ENCODE measurements around the gene WWOX. TPM values are rescaled to one million over a fixed set of nuclear protein-coding genes. Genes with fewer than 3 reads are reported as not detected.

Gene WWOX
- total and polyA plus RNA-seq, 2 donors (not counting 1 experiment from before 2014, with no cell fraction given), result 10.5 to 42.3 TPM

DNA sequence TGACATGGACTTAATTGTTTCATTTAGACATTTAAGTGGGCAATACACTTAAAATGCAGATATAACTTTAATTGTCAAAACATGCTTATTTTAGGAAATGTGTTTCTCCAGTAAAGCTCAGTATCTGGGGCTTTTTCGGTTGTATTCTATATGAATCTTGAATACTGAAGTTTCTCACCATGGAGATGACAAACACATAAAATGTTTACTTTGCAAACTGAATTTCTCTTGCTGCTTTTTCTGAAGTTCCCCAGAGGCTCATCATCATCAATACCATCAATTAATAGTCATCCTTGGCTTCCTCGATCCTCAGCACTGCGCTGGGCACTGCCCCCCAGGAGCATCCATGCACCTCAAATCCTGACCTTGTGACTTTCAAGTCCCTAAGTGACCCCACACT is 227.3 kb downstream of the WWOX start:
- Histone ChIP-seq H3K27ac (ENCODE audit: low read length in 2 of 2) (no peak overlapping the region), H2AFZ (ENCODE audit: insufficient read depth, low read depth, low read length, poor library complexity, severe bottlenecking) (no peak overlapping the region), H3K36me3 (replicated peaks in 1 of 2; ENCODE audit: control extremely low read depth in 1 of 2, control insufficient read depth in 1 of 2, extremely low read depth in 1 of 2, insufficient read depth in 2 of 2, low read length in 1 of 2) (no peaks in the 10 kb centered on the region), H3K27me3 (replicated peaks in 1 of 4; ENCODE audit: control extremely low read depth in 1 of 4, control insufficient read depth in 3 of 4, insufficient read depth in 4 of 4, low read length in 3 of 4) (no peaks in the 10 kb centered on the region), H3K4me2 (replicated peaks; ENCODE audit: low read depth, low read length, poor library complexity, severe bottlenecking) (no peak overlapping the region), H3K9me3 (ENCODE audit: control extremely low read depth in 1 of 3, control insufficient read depth in 2 of 3, insufficient read depth in 1 of 3, low read length in 2 of 3) (no peaks in the 10 kb centered on the region), H3K79me2 (ENCODE audit: control insufficient read depth, insufficient read depth, low read length) (no peaks in the 10 kb centered on the region), H3K4me1 (ENCODE audit: control insufficient read depth in 2 of 2, insufficient read depth in 2 of 2, low read length in 2 of 2) (no peaks in the 10 kb centered on the region), H4K20me1 (ENCODE audit: control insufficient read depth, insufficient read depth, low read length, poor library complexity, severe bottlenecking) (no peaks in the 10 kb centered on the region), H3K9ac (ENCODE audit: low read length) (no peak overlapping the region), H3K4me3 (ENCODE audit: control extremely low read depth in 1 of 5, extremely low read depth in 1 of 5, insufficient read depth in 1 of 5, low read depth in 2 of 5, low read length in 4 of 5) (no peak overlapping the region)
- Mint-ChIP-seq H3K27ac (no peak overlapping the region), H3K27me3 (no peaks in the 10 kb centered on the region), H3K4me3 (no peak overlapping the region), H3K9me3 (ENCODE audit: insufficient read depth) (no peaks in the 10 kb centered on the region), H3K4me1 (no peaks in the 10 kb centered on the region)
- ChIA-PET POLR2A (no interaction called here), CTCF (no interaction called here)
- TF ChIP-seq EZH2 (IDR thresholded peaks at IDR 0.05; ENCODE audit: borderline replicate concordance, insufficient read depth, low read depth, low read length, poor library complexity, severe bottlenecking), result no peak
- TF ChIP-seq, protein P1, sequence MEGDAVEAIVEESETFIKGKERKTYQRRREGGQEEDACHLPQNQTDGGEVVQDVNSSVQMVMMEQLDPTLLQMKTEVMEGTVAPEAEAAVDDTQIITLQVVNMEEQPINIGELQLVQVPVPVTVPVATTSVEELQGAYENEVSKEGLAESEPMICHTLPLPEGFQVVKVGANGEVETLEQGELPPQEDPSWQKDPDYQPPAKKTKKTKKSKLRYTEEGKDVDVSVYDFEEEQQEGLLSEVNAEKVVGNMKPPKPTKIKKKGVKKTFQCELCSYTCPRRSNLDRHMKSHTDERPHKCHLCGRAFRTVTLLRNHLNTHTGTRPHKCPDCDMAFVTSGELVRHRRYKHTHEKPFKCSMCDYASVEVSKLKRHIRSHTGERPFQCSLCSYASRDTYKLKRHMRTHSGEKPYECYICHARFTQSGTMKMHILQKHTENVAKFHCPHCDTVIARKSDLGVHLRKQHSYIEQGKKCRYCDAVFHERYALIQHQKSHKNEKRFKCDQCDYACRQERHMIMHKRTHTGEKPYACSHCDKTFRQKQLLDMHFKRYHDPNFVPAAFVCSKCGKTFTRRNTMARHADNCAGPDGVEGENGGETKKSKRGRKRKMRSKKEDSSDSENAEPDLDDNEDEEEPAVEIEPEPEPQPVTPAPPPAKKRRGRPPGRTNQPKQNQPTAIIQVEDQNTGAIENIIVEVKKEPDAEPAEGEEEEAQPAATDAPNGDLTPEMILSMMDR (IDR thresholded peaks at IDR 0.05), result no peak
- DNase-seq (no peak), ATAC-seq (ENCODE audit: low read depth) (no peak)
- WGBS (ENCODE audit: insufficient coverage), result 100% methylated on average over 2 of the region's 3 CpGs
- intact Hi-C loops (cut with micrococcal nuclease), result no loop called here

DNA sequence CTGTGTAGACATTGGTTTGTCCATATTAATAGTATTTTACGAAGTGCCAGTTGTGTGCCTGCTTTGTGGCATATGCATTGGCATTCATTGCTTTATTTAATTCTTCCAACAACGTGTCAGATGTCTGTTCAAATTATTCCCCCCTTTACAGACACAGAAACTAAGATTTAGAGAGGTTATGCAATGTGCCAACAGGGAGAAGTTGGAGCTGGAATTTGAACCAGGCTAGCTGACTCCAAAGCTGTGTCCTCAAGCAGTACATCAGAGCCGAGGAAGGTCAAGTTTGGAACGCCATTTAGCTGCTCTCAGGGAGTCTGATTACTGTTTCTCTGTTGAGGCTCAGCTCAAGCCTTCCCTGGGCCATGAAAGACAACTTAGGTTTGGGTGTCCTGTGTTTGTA is 232.3 kb downstream of the WWOX start:
- H3K27ac Mint-ChIP-seq, result no peak overlapping the region
- ChIA-PET CTCF (no interaction called here), POLR2A (no interaction called here)

More for the DNA sequence above, 232.3 kb downstream of the WWOX start:
- no peak for TF ChIP-seq EZH2 (IDR thresholded peaks at IDR 0.05; ENCODE audit: borderline replicate concordance, insufficient read depth, low read depth, low read length, poor library complexity, severe bottlenecking)
- H3K27me3 ChIP-seq (replicated peaks in 1 of 4; ENCODE audit: control extremely low read depth in 1 of 4, control insufficient read depth in 3 of 4, insufficient read depth in 4 of 4, low read length in 3 of 4), result no peaks in the 10 kb centered on the region
- no peak overlapping the region for H3K4me2 ChIP-seq (replicated peaks; ENCODE audit: low read depth, low read length, poor library complexity, severe bottlenecking)
- no peak for DNase-seq
- H3K9me3 Mint-ChIP-seq (ENCODE audit: insufficient read depth), result peaks cover 2% of the 10 kb centered on the region
- H3K27me3 Mint-ChIP-seq, result no peaks in the 10 kb centered on the region
- H3K79me2 ChIP-seq (ENCODE audit: control insufficient read depth, insufficient read depth, low read length), result no peaks in the 10 kb centered on the region
- no peaks in the 10 kb centered on the region for H3K4me1 ChIP-seq (ENCODE audit: control insufficient read depth in 2 of 2, insufficient read depth in 2 of 2, low read length in 2 of 2)
- 94% methylated on average over 2 of the region's 4 CpGs for WGBS (ENCODE audit: insufficient coverage)
- no peaks in the 10 kb centered on the region for H3K9me3 ChIP-seq (ENCODE audit: control extremely low read depth in 1 of 3, control insufficient read depth in 2 of 3, insufficient read depth in 1 of 3, low read length in 2 of 3)
- intact Hi-C loops (cut with micrococcal nuclease), result no loop called here
- no peaks in the 10 kb centered on the region for H4K20me1 ChIP-seq (ENCODE audit: control insufficient read depth, insufficient read depth, low read length, poor library complexity, severe bottlenecking)
- no peak overlapping the region for H2AFZ ChIP-seq (ENCODE audit: insufficient read depth, low read depth, low read length, poor library complexity, severe bottlenecking)
- no peak overlapping the region for H3K4me3 Mint-ChIP-seq
- no peak overlapping the region for H3K9ac ChIP-seq (ENCODE audit: low read length)
- H3K27ac ChIP-seq (ENCODE audit: low read length in 2 of 2), result no peak overlapping the region
- no peak overlapping the region for H3K4me3 ChIP-seq (ENCODE audit: control extremely low read depth in 1 of 5, extremely low read depth in 1 of 5, insufficient read depth in 1 of 5, low read depth in 2 of 5, low read length in 4 of 5)
- H3K36me3 ChIP-seq (replicated peaks in 1 of 2; ENCODE audit: control extremely low read depth in 1 of 2, control insufficient read depth in 1 of 2, extremely low read depth in 1 of 2, insufficient read depth in 2 of 2, low read length in 1 of 2), result no peaks in the 10 kb centered on the region
- no peaks in the 10 kb centered on the region for H3K4me1 Mint-ChIP-seq
- no peak for ATAC-seq (ENCODE audit: low read depth)
